ENCODE results near the gene RARRES1.

DNA sequence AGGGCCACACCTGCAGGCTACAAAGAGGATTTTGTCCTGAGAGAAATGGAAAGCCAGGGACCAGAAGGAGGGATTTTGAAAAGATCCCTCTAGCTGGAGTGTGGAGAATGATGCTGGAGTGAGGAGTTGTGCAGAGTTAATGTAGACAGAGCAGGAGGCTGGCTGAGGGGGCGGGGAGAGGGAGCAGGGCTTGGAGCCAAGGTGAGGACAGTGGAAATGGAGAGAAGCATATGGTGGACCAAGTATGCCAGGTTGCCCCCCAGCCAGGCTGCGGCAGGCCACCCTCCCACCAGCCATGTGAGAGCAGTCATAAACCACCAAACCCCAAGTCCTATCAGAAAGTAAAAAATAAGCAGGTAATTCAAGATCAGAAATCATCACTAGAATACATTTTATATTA is 14.7 kb downstream of the RARRES1 start:
- TF ChIP-seq FOXM1 (IDR thresholded peaks at IDR 0.05; ENCODE audit: borderline replicate concordance) (no peak), SUZ12 (IDR thresholded peaks at IDR 0.05) (no peak), ARNT (IDR thresholded peaks at IDR 0.05) (no peak), HDGF (IDR thresholded peaks at IDR 0.05; ENCODE audit: borderline replicate concordance) (no peak), LEF1 (IDR thresholded peaks at IDR 0.05; ENCODE audit: borderline replicate concordance) (no peak), TARDBP (IDR thresholded peaks at IDR 0.05) (no peak), BHLHE40 (IDR thresholded peaks at IDR 0.05; ENCODE audit: borderline replicate concordance) (no peak), CTBP1 (IDR thresholded peaks at IDR 0.05; ENCODE audit: borderline replicate concordance) (no peak), NFRKB (IDR thresholded peaks at IDR 0.05) (no peak), SP1 (IDR thresholded peaks at IDR 0.05) (no peak), L3MBTL2 (conservative IDR thresholded peaks at IDR 0.05) (no peak), ZNF384 (IDR thresholded peaks at IDR 0.05) (no peak), FOXA1 (IDR thresholded peaks at IDR 0.05) (no peak)
- TF ChIP-seq, protein P1, sequence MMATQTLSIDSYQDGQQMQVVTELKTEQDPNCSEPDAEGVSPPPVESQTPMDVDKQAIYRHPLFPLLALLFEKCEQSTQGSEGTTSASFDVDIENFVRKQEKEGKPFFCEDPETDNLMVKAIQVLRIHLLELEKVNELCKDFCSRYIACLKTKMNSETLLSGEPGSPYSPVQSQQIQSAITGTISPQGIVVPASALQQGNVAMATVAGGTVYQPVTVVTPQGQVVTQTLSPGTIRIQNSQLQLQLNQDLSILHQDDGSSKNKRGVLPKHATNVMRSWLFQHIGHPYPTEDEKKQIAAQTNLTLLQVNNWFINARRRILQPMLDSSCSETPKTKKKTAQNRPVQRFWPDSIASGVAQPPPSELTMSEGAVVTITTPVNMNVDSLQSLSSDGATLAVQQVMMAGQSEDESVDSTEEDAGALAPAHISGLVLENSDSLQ (IDR thresholded peaks at IDR 0.05), result no peak

All from HEK293T (cell line).